HG03097 (cell line): Measurements from ENCODE around the gene ECM2.

Source experiments
- ATAC-seq: cut with Tn5 transposase; IDR thresholded peaks from one replicate; pipeline ENCODE4 v1.9.1; 2021; ENCODE audit not compliant: unreplicated experiment, low FRiP score

The ECM2 gene

DNA sequence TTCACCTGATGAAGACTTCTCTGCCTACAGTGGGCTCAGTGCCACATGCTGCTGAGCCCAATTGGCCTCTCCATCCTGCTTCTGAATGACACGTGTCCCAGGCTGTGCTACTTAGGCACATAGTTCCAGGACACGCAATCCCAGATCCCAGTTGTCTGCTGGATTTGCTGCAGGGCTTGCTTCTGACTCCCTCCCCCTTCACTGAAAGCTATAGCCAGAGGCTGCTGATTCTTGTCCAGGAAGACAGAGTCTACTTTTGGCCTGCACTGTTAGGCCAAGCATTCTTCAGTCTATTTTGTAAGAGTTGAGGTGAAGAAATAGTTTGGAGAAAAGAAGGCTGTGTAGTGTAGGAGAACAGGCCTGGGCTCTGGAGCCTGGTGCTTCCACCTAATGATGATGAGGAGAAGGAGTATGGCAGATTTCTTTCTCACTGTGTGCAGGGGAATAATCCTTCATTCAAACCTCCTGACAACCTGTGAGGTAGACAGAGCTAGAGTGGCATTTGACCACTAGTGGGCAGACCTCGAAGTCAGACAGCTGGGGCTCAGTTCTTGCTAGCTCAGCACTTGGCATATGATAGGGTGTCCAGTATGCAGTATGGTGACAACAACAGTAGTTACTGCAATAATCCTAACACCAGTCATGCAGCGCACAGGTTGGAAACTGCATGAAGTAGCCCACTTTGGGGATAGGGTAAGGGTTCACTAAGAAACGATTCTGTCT, 34.0 kb downstream of the ECM2 start:
- ATAC-seq: no peak

DNA sequence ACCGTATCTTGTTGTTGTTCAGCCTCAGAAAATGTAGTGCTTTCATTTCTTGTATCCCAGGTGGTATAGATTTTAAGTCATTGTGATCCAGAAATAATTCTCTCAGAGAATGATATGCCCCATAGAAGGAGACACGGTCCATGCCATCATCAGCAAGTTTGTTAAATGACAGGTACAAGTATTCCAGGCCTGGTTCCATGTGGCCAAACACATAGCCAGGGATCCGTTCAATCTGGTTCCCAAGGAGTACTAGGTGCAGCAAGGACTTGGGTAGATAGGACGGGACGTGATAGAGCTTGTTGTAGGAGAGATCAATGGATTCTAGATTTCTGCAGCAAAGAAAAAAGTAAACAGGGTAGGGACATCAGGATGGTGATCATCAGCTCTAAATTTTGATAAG, 35.1 kb downstream of the ECM2 start:
- ATAC-seq: no peak

DNA sequence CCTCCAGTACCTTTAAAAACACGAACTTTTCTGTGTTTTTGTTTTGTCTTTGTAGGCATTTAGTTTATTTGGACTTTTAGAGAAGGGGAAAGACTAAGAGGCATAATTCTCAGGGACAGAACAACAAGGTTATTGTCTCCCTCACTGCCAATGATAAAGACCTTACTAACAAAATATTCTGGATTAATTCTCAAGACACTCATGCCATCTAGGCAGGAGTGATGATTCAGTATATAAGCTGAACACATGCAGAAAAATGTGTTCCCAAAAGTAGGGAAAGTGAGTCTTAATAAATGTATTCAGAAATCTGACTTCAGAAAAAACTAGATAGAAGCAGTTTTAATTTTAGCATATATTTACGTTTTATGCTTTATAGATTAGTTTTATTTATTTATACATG, 36.1 kb downstream of the ECM2 start:
- ATAC-seq: no peak

DNA sequence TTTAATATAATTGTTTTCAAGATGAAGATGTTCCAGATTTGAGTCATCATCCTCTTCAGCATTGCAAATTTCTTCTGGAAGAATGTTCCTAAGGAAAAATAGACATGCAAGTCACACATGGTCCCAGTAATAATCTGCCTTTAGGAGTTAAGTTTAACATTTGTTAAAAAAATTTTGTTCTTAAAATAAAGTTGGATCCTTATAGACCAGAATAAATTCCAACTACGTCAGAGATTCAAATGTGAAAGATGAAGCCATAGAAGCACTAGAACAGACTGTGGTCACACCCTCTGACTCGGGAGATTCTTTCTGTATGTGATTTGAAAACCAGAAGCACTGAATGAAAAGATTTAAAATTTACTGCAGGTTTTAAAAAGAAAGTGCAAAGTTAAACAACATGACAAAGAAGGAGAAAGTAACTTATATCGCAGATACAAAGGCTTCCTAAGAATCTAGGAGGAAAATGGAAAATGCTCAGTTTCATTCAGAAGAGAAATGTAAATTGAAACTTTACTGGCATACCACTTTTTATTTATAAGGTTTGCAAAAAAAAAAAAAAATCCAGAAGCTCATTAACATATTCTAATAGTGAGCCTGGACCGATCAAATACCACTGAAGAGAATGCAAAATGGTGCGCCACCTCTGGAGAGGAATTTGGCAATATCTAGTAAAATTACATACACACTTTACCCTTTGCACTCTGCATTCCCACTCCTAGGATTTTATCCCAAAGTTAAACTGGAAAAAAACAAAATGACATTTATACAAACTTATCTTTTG, 39.2 kb downstream of the ECM2 start:
- ATAC-seq: no peak

DNA sequence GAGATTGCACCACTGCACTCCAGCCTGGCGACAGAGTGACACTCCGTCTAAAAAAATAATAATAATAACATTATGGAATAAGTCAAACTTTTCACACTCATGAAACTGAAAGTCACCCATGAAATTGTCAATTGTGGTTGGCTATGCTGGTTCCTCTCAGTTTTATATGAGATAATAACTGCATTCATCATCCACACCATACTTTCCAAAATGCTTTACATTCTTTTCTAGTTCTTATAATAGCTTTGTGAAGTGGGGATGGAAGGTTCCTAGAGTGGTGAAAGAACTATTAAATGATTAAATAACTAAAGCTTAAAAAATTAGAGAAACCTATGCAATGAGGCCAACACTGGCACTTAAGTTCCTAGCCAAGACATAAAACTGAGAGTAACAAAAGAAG, 40.9 kb downstream of the ECM2 start:
- ATAC-seq: no peak

DNA sequence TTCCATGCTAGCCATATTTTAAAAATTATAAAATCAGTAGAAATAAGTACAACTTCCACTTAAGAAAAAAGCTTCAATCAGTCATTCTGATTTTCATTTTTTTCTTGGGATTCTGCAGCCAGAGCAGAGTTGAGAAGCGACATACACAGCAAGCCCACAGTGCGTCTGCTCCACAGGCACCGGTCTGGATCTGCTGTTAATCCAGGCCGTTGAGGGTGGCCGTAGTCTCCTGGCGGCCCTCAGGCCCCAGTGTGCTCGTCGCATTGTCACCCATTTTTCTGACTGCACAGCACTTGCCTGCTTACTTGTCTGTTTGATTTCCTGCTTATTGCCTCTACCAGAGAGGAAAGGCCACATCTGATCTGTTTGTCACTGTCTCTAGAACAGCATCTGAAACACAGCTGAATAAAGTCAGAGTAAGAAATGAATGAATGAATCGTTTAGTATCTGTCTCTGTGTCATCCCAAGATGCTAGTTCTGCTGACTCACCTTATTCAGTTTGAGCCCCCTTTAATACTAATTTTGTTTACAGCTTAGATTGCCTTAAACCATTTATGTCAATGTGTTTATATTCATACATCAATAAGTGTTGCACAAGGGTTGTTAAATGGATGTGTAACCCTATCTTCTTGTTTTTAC, 41.9 kb downstream of the ECM2 start:
- no peak for ATAC-seq

DNA sequence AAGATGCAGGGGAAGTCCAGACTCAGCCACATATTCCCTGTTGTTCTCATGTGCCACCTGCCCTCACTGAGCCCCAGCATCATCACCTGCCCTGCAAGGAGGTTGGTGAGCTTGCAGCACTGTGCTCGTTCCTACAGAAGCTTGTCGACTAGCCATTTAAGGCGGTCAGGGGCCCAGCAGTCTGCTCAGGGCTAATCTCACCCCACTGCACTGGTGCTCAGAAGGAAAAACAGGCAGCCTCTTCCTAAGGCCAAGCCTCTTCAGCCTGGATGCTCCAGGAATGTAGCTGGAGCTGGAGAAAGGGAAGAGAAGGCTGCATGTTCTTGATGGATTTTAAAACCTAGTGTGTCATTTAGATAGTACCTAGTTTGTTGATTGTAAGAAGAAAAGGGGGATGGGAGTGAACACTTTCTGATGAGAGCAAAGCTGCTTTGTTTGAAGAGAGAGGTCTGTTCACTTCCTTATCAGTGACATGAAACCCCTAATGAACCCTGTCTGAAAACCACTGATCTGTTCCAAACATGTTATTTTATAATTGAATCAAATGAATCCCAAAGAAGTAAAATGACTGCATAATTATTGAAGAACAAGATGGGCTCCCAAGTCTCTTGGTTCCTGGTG, 42.9 kb downstream of the ECM2 start:
- ATAC-seq: no peak

DNA sequence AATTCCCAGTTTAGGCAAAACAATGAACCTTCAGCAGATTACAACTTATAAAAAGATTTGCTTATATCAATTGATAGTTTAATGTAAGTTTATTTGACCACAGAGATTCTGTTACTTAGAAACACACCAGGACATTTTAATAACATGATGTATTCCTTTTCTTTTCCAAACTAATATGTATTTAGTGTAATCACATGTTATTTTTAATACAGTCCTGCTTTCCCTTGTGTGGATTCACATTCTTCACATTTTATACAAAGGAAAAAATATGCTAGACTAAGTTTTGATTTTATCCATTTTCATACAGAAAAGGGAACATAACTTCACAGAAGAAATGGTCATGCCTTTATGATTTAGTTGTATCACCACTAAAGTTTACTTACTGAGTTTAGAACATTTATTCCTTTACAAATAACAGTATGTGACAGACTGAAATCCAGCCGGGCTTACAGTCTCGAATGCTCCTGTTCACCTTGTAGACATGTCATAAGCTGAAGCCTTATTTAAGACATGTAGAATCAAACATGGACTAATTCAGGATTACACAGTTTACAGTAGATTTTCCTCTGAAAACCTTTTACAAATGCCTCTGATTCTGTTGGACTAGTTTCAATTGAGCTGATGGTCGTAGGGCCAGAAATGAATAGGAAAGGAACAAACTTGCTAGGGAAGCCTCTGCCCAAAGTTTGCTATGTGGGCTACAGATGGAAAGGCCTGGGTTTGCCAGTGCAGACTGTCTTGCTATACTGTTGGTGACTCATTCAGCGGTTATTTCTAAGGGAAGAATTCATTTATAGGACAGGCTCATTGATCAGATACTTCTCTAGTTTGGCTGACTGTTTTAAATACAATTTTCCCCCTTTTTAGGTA, 46.9 kb downstream of the ECM2 start:
- no peak for ATAC-seq

DNA sequence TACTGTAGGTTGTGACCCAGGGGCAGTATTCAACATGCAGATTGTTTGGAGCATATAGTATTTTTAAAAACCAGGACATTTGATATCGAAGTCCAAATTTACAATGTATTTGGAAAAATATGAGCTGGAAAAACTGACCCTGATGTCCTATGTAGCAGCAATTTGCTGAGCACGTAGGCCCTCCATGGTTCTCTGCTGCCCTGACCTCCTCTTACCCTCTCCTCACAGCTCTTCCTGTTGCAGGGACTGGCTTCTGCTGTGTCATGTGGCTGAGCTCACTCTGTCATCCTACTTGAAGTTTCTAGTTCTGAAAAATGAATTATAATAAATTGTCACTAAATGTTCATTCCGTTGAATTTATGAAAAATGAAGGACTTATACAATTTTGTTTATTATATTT, 49.4 kb downstream of the ECM2 start:
- no peak for ATAC-seq

DNA sequence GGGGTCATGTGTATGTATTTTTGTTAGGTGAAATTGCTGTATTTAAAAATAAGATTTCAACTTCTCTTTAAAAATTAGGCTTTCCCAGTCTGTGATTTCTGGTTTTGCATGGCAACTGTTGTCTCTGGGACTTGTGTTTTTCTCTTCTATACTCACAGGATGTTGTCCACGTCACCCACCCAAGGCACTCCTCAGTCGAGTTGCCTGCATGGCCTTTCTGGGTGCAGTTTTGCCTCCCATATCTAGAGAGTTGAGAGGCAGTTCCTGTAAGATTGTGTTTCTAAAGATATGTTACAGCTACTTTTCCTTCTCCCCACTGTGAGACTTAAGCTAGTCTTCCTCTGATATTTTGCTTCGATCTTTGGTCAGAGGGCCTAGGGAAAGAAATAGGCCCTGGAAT, 51.2 kb downstream of the ECM2 start:
- no peak for ATAC-seq

DNA sequence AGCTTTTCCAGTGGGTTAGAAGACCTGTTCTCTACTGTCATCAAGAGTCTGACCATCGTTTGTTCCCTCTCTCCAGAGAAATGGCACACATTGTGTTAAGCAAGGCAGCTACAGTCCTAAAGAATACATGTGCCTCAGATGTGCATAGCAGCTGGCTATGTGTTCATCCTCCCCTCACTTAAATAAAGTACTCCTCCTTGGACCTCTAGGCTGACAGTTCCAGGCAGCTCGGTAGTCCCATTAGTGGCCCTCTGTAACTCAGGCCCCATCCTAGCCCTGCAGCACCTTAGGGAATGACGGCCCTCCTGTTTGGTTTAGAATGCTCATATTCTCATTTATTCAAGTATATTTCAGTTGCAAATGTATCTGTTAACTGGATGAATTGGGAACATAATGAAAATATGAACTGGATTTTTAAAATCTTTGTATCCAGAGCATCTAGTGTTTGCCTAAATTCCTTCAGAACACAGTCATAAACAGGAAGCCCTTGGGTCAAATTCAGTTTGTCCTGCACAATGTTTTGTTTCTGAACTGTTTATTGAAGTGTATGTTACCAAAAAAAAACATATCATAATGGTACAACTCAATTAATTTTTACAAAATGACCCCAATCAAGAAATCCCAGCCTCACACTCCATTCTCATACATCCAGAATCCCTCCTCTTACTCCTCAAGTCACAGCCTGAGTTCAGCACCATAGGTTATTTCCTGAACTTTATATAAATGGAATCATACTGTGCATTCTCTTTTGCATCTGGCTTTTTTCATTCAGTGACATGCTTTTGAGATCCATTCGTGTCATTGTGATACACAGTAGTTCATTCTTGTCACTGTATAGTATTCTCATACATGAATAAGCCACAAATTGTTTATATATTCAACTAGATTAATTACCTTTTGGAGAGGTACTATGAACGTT, 51.9 kb downstream of the ECM2 start:
- no peak for ATAC-seq

DNA sequence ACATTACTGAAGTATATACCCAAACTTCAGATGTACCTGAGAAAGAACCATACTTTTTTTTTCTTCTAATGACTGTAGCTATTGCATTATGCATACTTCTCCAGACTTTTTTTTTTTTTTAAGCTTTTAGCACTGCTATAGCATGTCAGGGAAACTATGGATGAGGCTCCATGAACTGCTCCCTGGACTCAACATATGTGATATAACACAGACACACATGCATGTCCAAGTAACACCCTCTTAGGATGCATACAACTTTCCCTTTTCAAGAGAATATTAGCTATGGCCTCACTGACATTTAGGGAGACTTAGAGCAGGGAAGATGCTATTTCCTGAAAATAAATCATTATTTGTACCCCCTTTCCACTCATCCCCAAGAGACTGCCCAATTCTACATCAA, 53.0 kb downstream of the ECM2 start:
- no peak for ATAC-seq

DNA sequence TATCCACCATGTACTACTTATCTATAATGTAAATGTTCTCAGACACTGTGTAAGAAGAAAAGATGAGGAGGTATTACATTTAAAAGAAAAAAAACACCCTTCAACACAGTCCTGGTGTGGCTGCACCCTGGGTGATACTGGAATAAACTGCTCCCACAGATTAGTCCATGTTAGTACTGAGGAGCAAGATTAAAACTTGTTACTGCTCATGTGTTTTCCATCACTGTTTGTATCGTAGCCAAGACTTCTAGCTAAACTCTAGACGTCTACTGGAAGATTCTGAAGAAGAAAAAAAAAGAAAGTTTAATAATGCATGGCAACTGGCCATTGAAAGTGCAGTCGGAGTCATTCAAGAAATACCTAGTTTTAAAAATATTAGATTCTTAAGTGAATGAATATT, 53.5 kb downstream of the ECM2 start, which contains the start of gene ASPN:
Gene ASPN, minus strand, starts transcription at position 178 of the 400 bp plus-strand sequence.
- ATAC-seq: no peak

DNA sequence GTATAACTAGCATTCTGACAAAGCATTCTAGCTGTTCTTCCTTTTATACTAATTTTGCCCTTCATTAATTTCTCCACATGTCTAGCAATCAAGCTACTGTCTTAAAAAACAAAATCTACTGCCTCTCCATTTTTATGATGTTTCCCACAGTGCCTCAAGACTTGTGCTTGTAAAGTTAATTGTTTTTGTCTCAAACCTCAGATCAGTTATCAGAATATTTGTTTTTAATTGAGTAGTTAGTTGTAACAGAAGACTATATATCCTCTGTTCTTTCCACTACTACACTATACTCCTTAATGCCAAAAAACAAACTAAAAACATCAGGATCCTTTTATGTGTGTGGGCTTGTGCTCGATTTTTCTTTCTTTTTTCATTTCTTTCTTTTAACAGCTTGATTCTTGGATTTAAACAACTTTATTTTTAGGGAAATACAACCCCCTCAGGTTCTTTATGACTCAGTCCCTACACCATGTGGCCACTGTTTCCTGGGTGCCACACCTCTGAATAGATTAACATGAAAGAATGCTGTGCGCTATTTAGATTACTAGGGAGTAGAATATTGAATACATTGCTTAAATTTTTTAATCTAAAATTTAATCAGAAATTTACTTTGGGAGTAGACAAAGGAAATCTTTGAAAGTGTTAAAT, 54.7 kb downstream of the ECM2 start:
- ATAC-seq: no peak

DNA sequence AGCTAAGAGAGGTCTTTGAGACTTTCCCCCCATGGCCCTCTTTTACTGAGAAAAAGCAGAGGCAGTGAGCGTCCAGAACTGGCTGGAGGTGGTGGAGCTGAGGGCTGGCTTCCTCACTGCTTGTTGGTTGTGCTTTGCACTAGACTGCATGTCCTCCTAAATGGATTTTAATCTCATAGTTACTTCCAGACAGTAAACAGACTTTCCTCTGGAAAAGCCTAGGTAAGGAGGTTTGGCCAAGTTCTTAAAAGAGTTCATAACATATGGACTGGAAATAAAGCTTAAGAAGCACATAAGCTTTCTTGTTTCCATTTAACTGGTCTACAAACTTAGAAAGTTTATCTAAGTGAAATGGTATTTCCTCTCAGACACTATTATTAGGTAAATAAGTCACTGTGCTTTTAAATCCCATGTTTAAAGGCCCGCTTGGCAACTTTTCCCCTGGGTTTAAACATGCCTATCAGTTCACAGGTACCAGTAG, 55.5 kb downstream of the ECM2 start:
- no peak for ATAC-seq

DNA sequence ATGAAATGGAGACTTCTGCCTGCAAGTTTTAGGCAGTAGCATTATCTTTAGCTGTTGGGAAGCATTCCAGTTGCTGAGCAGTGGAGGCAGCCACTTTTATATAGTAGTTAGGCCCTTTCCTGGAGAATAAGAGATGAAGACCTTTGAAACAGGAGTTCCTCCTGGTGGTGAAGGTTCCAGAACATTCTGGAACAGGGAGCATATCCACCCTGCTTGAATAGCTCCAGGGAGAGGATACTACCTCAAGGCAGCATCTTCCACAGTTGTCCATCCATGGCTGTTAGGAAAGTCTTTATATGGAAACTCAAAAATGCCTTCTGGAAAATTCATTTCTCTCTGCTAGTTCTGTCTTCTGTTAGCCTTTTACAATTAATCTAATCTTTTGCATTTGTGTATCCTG, 56.4 kb downstream of the ECM2 start:
- no peak for ATAC-seq

DNA sequence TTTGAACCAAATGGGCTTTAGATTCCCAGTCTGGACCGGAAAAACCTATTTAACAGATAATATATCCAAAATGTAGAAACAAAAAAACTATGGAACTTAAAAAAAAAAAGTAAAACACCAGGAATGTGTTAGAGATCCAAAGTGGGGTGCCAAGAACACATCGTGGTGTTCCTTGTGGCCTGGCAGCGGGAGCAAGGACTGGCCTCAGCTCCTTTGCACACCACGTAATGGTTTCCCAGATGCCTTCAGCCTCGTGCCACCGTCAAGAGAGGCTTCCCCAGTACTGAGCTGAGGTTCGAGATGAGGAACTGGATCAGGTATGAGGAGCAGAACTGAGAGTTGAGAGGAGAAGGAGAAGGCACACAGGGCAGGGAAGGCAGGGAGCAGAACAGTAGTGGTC, 57.0 kb downstream of the ECM2 start:
- no peak for ATAC-seq

DNA sequence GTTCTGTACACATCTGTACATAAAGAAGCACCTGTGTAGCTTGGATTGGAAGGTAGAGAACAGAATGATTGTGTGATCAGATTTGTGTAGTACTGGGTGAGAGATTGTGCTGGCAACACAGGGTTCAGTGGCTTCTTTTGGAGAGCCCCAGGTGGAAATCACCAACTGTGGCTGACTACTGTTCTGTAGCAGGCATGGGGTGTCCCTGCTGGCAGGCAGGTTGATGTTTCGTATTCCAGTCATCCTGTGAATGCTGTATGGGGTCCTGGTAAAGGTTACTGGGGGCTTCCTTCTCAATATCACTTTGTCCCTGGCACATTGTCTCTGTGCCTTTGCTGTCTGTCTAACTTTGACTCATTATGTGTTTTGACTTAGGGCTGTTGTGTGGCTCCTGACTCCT, 58.8 kb downstream of the ECM2 start:
- ATAC-seq: no peak

DNA sequence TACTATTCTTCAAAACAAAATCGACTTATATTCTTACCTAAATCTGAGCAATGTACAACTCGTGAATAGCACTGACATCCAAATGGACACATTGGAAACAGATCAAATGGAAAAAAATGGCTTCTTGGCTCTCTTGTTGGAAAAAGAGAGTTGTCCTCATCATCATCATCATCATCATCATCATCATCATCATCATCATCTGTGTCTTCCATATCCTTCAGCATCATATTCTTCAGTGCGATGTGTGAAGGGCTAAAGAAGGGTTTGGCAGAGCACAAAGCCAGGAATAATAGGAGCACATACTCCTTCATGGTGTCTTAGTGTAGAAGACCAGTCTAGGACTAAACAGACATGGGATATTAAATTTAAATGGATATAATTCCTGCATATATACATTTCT, 61.2 kb downstream of the ECM2 start:
- no peak for ATAC-seq
